Measurements from ENCODE around the gene ACTR6.
"Not testable (repeated sequence)": the region's sequence is repeated elsewhere in the genome, so short reads cannot be mapped to it uniquely, and the experiment has no call there.

The ACTR6 gene

DNA sequence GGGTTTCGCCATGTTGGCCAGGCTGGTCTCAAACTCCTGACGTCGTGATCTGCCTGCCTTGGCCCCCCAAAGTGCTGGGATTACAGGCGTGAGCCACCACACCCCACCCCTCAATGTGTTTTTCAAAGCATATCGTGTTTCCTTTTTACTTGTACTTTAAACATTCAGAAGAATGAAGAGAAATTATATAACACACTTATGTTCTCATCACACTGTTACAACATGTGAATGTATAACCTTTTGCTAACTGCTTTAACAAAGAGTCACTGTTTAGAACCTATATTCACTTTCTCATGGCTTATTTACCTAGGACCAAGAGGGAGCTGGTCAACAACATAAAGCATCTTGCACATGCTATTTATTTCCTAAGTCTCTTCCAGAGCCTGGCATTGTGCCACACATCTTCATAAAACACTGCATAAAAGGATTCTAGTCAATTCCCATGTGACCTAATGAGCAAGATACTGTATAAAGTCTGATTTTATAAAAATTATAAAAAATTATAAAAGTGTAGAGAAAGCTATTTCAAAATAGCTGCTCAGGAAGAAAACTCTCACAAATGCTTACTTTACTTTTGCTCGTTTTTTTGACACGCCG is 16.0 kb upstream of the ACTR6 start:
- DNase-seq (ENCODE audit: low spot score): no peak

DNA sequence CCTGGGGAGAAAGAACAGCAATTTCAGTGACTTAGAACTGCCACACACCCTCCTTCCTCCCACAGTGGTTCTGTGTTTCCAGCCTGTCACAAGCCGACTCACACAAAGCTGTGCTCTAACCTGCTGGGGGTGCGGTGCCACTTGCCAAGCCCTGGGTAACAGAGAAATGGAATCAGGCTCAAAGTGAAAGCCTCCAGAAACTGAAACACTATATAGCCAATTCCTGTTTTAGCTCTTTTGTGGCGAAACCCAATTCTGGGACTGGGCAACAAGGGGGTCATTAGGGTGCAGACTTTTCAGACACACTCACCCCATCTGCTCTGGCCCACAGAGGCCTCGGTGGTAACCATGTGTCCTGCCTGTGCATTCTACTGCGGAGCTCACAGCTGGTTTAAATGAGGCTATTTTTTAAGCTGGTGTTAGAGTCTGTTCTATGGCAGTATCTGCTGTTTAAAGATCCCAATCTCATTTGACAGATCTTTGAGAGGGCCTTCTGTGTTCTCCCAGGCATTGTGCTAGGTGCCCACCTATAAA is 15.2 kb upstream of the ACTR6 start:
- DNase-seq (ENCODE audit: low spot score): no peak

DNA sequence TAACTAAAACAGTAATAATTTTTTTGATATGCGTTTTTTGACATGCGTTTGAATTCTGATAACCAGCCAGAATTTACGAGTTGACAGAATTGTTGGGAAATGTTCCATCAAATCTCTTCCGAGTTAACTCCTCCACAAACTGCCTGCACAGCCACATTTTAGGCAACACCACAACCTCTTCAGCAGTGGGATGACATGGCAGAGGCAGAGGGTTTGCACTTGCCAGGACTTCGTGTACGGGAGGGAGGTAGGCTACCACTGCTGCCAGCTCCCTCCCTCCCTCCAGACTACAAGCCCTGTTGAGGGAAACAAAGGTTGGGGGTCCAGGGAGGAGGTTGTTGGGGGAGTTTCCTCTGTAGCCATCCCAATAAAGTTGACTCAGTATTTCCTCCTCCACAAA is 14.5 kb upstream of the ACTR6 start:
- DNase-seq (ENCODE audit: low spot score): no peak

DNA sequence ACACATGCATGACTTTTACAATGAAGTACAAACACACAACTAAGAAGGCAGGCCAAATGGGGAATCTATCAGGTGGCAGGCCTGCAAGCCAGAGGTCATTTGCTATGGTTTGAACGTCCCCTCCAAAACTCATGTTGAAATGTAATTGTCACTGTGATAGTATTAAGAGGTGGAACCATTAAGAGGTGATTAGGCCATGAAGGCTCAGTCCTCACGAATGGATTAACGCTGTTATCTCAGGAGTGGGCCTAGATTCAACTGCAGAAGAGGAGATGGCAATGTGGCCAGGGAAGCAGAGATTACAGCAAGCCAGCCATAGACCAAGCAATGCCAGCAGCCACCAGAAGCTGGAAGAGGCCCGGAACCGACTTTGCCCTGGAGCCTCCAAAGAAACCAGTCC is 13.5 kb upstream of the ACTR6 start:
- DNase-seq (ENCODE audit: low spot score): no peak

DNA sequence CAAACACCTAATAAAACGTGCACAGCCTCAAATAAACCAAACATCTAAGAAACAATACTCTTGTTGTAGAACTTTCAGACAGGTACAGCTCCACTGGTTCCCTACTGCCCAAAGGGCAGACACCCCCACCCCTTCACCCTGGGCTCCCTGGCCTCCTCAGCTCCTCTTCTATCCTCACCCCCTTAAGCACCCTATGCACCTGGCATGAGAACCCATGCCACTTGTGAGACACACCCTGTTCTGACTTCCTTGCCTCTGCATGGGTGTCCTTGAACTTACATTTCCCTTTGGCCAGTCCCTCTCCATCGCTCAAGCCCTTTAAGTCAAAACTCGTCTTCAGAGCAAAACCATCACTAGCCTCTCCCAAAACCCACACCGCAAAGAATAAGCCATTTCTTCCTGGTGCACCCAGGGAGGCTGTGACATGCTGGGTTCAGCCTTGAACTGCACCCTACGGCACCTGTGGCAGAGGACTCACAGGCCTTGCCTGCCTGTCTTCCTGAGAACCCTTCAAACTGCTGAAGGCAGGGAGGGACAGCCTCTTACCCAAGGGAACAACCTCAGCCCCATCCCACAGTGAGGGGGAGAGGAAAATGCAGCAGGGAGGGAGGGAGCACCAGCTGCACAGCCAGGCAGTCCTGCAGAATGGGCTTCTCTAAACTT is 12.6 kb upstream of the ACTR6 start:
- DNase-seq (ENCODE audit: low spot score): no peak

DNA sequence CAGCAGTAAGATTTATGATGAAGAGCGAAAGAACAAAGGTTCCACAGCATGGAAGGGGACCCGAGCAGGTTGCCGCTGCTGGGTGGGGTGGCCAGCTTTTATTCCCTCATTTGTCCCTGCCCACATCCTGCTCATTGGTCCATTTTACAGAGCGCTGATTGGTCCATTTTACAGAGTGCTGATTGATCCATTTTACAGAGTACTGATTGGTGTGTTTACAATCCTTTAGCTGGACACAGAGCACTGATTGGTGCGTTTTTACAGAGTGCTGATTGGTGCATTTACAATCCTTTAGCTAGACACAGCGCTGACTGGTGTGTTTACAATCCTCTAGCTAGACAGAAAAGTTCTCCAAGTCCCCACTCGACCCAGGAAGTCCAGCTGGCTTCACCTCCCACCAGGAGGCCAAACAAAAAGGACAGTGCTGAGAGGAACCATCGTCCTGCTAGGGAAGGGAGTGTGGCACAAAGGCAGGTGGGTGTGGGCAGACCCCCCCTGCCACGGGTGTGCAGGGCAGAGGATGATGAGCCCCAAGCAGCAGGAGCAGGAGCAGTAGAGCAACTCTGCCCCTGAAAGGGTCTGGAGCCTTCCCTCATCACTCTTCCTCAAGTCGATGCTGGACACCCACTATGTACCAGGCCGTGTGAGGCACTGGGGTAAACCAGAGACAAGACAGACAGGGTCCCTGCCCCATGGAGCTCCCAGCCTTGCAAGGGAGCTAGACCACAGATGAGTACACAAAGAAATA is 11.6 kb upstream of the ACTR6 start:
- DNase-seq (ENCODE audit: low spot score): not testable (repeated sequence)

DNA sequence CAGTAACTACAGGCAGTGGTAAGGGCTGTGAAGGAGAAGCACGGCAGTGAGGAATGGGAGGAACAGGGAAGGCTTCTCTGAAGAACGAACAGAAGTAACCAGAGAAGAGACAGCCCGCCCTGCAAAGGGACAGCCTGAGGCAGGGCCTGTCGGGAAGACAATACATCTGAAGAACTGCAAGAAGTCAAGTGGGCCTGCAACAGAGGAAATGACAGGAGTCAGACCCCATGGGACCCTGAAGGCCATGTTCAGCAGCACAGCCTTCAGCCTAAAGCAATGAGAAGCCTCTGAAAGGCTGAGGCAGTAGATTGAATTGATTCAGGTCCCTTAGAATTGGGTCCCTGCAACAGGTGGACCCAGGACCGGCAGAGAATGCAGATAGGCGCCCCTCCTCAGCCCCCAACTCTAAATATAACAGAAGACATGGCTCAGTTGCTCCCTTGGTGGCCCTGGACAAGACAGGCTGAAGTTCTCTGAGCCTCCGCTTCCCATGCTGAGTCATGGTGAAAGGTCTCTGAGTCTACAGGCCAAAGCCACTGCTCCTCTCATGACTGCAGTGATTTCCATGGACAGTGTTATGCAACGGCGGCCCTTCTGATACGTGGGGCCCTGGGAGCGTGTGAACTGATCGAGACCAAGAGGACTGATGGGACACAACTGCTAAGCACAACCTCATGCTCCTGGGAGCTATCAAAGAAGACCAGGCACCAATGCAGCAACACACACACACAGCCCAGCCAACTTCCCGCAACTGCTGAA is 10.8 kb upstream of the ACTR6 start:
- no peak for DNase-seq (ENCODE audit: low spot score)

DNA sequence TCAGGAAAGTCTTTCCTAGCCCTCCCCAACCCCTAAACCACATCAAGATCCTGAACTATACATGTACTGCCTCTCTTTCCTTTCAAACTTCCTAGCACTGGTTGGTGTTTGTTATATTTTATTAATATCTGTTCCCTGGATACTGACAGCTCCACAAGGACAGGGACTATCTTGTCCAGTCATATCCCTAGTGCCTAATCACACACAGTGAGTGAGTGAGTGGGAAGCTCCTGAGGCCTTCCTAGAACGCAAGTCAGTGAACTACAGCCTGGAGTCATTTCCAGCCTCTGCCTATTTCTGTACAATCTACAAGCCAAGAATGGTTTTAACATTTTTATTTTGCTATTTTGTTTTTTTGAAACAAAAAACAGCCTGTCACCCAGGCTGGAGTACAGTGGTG is 7.5 kb upstream of the ACTR6 start:
- no peak for DNase-seq (ENCODE audit: low spot score)

DNA sequence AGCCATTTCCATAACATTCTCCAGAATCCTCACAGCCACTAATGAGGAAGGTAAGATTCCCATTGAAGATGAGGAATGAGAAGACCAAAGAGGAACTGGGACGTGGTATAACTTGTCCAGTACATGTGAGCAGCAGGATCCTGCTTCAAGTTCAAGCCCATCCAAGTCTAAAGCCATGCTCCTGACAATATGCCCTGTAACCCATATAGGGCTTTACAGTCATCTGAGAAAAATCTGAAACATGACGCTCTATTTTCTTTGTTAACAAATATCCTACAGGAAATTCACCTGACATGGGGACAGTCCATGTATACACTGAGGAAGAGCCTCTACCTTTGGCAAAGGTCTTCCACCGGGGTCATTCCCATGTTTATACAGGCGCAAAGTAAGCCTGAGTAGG is 3.1 kb upstream of the ACTR6 start:
- DNase-seq (ENCODE audit: low spot score): no peak

DNA sequence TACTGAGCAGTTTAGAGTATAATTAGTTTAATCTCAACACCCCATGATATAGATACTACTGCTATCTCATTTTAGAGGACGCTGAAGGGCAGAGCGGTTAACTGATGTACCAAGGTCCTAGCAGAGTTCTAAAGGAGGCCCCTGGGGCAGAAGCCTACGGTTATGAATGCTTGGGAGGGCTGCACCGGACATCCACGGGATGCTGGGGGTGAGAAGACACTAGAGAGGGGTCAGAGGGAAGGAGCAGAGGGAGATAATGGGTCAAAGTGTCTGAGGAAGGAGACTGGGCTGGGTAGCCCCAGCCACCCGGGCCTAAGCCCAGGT is 1.6 kb upstream of the ACTR6 start:
- no peak for DNase-seq (ENCODE audit: low spot score)

DNA sequence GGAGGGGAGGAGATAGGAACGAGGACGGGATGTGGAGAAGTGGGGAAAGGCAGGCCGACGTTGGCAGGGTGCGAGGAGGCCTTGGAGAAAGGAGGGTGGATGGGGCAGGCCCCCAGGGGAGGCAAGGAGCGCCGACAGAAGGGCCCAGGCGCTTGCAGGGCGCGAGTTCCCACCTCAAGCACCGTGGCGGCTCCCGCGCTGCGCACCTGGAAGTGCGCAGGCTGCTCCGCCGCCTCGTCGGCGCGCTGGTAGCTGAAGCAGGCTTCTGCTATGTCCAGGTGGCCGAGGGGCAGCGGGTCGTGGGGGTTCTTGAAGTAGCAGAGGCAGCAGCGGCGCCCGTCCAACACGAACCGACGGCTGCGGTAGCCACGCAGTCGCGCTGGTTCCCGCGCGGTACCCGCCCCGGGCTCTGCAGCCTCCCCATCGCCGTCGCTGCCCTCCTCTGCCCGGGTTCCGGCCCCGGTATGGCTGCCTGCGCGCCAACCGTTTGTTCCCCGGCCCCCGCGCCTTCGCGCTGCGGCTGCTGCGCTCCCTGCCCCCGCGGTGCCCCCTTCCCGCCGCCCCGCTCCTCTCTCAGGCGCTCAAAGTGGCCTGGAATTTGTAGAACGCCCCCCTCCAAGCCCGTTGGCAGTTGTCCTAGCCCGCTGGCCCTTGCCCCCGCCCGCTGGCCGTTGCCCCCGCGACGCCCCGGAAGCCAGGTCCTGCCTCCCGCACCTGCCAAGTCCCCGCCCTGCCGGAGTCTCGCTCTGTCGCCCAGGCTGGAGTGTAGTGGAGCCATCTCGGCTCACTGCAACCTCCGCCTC is 1.1 kb upstream of the ACTR6 start:
- peak; percentile 69 for DNase-seq (ENCODE audit: low spot score)

DNA sequence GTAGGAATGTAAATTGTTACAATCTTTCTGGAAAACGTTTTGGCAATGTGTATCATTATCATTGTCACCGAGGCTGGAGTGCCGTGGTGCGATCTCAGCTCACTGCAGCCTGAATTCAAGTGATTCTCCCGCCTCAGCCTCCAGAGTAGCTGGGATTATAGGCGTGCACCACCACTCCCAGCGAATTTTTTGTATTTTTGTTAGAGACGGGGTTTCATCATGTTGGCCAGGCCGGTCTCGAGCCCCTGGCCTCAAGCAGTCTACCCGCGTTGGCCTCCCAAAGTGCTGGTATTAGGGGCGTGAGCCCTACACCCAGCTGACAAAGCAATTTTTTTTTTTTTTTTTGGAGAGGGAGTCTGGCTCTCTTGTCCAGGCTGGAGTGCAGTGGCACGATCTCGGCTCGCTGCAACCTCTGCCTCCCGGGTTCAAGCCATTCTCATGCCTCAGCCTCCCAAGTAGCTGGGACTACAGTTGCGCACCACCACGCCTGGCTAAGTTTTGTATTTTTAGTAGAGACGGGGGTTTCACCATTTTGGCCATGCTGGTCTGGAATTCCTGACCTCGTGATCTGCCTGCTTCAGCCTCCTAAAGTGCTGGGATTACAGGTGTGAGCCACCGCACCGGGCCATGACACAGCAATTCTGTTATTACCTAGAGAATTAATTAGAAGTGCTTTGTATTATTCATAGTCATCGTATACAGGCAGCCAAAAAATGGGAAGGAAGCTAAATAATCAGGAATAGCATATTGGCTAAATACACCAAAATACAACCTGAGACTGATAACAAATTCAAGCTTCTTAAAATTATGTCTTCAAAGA is 1.2 kb downstream of the ACTR6 start:
- no peak for DNase-seq (ENCODE audit: low spot score)

DNA sequence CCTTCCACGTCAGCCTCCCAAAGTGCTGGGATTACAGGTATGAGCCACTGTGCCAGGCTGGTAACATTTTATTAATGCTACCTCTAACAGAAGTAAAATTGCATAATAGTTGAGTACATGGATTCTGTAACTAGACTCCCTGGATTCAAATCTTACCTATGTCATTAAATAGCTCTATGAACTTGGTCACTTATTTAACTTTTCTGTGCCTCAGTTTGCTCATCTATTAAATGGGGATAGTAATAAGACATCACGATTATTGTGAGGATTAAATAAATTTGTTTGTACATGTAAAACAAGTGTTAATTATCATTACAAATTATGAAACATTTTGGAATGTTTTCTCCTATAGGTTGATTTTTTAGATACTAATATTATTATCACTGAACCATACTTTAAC is 6.7 kb downstream of the ACTR6 start:
- no peak for DNase-seq (ENCODE audit: low spot score)

DNA sequence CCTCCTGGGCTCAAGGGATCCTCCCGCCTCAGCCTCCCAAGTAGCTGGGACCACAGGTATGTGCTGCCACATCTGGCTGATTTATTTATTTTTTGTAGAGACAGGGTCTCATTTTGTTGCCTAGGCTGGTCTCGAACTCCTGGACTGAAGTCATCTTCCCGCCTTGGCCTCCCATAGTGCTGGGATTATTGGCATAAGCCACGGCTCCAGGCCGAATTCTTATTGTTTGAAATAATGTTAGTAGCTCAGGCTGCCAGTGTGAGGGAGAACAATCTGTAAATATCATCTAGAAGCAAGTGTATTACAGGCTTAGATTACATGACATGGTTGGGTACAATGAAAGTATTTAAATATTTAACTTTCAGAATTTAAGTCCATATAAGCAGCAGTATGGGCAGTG is 8.2 kb downstream of the ACTR6 start:
- DNase-seq (ENCODE audit: low spot score): no peak

DNA sequence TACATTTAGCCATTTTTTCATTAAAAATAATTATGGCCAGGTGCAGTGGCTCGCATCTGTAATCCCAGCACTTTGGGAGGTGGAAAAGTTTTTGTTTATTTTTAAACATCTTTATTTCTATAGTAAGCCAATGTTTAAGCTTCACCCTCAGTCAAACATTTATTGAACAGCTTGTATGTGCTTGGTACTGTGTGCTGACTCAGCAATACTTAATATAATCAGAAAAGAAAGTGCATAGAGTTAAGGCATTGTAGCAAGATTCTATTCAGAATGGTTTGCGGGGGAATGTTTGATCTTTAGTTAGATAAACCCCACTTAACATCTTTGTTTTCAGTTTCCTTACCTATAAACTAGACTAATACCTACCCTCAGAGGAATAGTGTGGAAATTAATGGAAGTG is 11.1 kb downstream of the ACTR6 start:
- DNase-seq (ENCODE audit: low spot score): no peak

DNA sequence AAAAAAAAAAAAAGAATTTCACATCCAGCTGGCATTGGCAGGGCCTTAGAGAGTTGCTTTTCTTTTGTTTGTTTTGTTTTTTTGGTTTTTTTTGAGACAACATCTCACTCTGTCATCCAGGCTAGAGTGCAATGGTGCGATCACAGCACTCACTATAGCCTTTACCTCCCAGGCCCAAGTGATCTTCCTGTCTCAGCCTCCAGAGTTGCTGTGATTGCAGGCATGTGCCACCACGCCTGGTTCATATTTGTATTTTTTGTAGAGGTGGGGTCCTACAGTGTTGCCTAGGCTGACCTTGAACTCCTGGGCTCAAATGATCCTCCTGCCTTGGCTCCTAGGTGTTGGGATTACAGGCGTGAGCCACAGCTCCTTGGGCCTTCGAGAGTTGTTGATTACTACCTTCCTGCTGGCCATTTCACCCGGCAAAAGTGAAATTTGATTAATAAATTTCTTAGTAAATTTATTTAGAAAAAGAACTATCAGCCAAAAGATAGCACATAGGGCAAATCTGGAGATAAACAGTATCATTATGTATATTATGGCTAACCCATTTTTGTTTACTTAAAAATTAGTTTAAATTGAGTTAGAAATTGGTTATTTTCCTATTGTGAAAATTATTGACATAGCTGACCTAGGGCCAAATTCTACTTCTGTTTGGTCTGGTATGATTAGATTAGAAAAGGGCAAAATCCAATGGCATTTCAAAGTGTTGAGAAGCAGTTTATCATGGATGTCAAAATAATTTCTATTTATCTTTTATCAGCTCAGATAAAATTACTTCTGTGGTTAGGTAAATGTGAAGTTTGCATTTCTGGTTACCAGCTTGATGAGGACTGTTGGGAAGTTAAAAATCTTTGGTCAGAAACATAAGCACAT is 12.6 kb downstream of the ACTR6 start:
- DNase-seq (ENCODE audit: low spot score): no peak

DNA sequence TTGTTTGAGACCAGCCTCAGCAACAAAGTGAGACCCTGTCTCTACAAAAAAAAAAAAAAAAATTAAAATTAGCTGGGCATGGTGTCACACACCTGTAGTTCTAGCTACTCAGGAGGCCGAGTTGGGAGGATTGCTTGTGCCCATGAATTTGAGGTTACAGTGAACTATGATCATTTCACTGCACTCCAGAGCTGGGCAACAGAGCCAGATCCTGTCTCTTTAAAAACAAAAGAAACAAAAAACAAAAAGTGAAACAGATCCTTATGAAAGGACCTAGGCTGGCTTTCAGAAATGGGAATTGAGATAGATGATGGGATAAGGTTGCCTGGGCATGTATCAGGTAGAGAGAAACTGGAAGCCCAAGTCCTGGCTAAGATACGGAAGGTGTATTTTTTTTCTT is 13.9 kb downstream of the ACTR6 start:
- no peak for DNase-seq (ENCODE audit: low spot score)

DNA sequence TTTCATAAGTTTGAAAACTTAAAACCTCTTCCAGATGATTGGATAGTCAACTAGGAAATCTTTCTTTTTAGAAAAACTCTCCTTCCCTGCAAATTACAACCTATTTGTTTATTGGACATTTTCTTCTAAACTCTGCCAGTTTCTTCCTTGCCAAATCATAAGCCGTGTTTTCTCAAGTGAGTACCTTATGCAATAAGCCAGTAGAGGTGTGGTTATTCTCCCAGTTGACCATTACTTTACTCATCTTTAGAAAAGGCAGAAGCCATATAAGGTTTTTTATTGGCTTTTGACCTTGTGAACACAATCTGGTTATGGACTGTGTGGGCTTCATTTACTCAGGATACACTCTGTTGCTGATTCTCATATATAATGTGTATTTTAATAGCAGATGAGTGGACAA is 14.6 kb downstream of the ACTR6 start:
- no peak for DNase-seq (ENCODE audit: low spot score)

DNA sequence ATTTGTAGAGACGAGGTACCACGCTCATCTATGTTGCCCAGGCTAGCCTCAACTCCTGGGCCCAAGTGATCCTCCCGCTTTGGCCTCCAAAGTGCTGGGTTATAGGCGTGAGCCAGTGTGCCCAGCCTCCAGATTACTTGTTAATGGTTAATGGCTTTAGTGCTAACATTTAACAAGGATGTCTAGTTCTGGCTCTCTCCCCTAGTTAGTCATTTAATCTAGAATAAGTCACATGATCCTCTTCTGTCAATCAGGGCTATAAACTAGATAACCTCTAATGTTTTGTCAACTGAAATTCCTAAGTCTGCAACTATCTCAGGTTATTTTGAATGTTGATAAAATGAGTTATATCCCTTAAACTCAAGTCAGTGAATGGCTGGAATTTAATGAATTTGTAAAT is 15.7 kb downstream of the ACTR6 start:
- DNase-seq (ENCODE audit: low spot score): no peak
